Ovary (tissue), 9 donors: ENCODE measurements around the gene MMP20. TPM values are rescaled to one million over a fixed set of nuclear protein-coding genes. Genes with fewer than 3 reads are reported as not detected.

ENCODE experiments used
- DNase-seq, 5 donors: peaks; one replicate each; pipeline ENCODE4 v3.0.0-alpha.2; 2019 to 2020
- H3K27ac ChIP-seq, 2 donors: fragments of 200-600 bp; one replicate each; pipeline versions ENCODE4 v1.5.1 to v1.8.0; 2019 to 2022
- H3K27me3 ChIP-seq: fragments of 200-600 bp; one replicate; pipeline ENCODE4 v1.8.0; 2022
- H3K36me3 ChIP-seq: fragments of 200-600 bp; sonication (generic); one replicate; pipeline ENCODE4 v1.5.1; 2019
- H3K4me1 ChIP-seq: one replicate; pipeline ENCODE4 v1.8.1; 2013; ENCODE audit warnings: mild to moderate bottlenecking, moderate library complexity; ENCODE audit not compliant: insufficient read depth
- H3K4me3 ChIP-seq: fragments of 200-600 bp; sonication (generic); one replicate; pipeline ENCODE4 v1.5.1; 2017
- H3K9me3 ChIP-seq, 2 donors: fragments of 200-600 bp in 1 of 2; sonication (generic) in 1 of 2; one replicate each; pipeline versions ENCODE4 v1.5.1 to v1.8.1; 2013 to 2019; ENCODE audit warnings: mild to moderate bottlenecking in 1 of 2, moderate library complexity in 1 of 2
- CTCF ChIP-seq, 3 donors: fragments of 450-650 bp in 2 of 3; fragments of 200-600 bp in 1 of 3; IDR thresholded peaks; one replicate each; pipeline versions ENCODE4 v1.5.1 to v1.8.0; 2016 to 2022; ENCODE audit warnings: antibody characterized with exemption in 3 of 3, mild to moderate bottlenecking in 1 of 3
- EP300 ChIP-seq: sonication (generic); formaldehyde crosslinking; IDR thresholded peaks from one replicate; pipeline ENCODE4 v1.6.1; 2017; ENCODE audit warnings: antibody characterized with exemption
- POLR2A ChIP-seq: fragments of 450-650 bp; IDR thresholded peaks from one replicate; pipeline ENCODE4 v1.6.1; 2017; ENCODE audit warnings: antibody characterized with exemption, mild to moderate bottlenecking, moderate library complexity
- WGBS, 3 donors: extraction: QIAGEN DNeasy Blood & Tissue Kit in 1 of 3; methylation state at CpG; one replicate each; pipeline versions ENCODE4 v1.1.5 to v1.1.7; 2013 to 2017; 5-methylcytosine and 5-hydroxymethylcytosine counted together
- intact Hi-C, 4 donors: fragments of 100-400 bp; cut with DNase I; formaldehyde crosslinking; loops; one replicate each; pipeline versions ENCODE4 v1.11.0 to v1.15.1; 2022 to 2023
- polyA plus RNA-seq, 2 donors: library from polyadenylated mRNA; stranded (reverse); fragments of 200-250 nt in 1 of 2; fragments of 350-450 nt in 1 of 2; fragmentation: Illumina TruSeq in 1 of 2; extraction: RNeasy Lipid Tissue Mini Kit (QIAGEN cat#74804) in 1 of 2; gene quantifications; one replicate each; pipeline ENCODE4 v1.2.3, GENCODE V29; 2013 to 2014
- total RNA-seq, 7 donors: library from RNA; depleted of rRNA in 2 of 7; stranded (reverse); fragments of >200 nt in 2 of 7; fragmentation: NEBNext Ultra II Directional in 3 of 7; extraction: Animal tissue kit (Norgen Biotek cat#: 25700) in 3 of 7; gene quantifications; one replicate each; pipeline versions ENCODE4 v1.1.0 to v1.2.4, GENCODE V29; 2016 to 2023
- donor health status: DM: no; HTN: no; CAD: no; lungs with moderate emphysema.
- donor health status: DM: no; HTN: no; CAD: no.
- donor health status: Bipolar disorder and iron deficiency.
- donor health status: DM: yes; HTN: yes; CAD: no.
- donor health status: DM: no; HTN: no; CAD: no.
- donor health status: DM: yes; HTN: yes; CAD: no.

Gene MMP20
- total and polyA plus RNA-seq, 9 donors, result not detected

- Histone ChIP-seq H3K4me3 (no peak overlapping the region), H3K9me3 (no peaks in the 10 kb centered on the region), H3K36me3 (no peaks in the 10 kb centered on the region), H3K4me1 (no peaks in the 10 kb centered on the region), H3K27me3 (no peaks in the 10 kb centered on the region), H3K27ac (no peak overlapping the region)
- DNase-seq, result no peak
- TF ChIP-seq CTCF (IDR thresholded peaks at IDR 0.05) (no peak), EP300 (no peak), POLR2A (no peak)
- intact Hi-C loops, result no loop called here
- 83 to 89% (median 86%) methylated on average over 2 of the region's 2 CpGs for WGBS, 3 donors
Observed at GRCh38 chr11:102572554-102573220, 52.4 kb downstream of the MMP20 start.

GRCh38 chr11:102568851-102569250 is 56.3 kb downstream of the MMP20 start:
- Histone ChIP-seq H3K27ac (no peak overlapping the region), H3K27me3 (no peaks in the 10 kb centered on the region), H3K4me3 (no peak overlapping the region), H3K4me1 (no peaks in the 10 kb centered on the region), H3K36me3 (no peaks in the 10 kb centered on the region), H3K9me3 (no peaks in the 10 kb centered on the region)
- intact Hi-C loops, result no loop called here
- DNase-seq, result no peak
- TF ChIP-seq POLR2A (no peak), CTCF (IDR thresholded peaks at IDR 0.05) (no peak), EP300 (no peak)
- WGBS, 3 donors, result 58 to 78% (median 76%) methylated on average over 3 of the region's 3 CpGs

- no peak for DNase-seq
- H3K9me3 ChIP-seq, result no peaks in the 10 kb centered on the region
- no peak overlapping the region for H3K4me3 ChIP-seq
- H3K36me3 ChIP-seq, result no peaks in the 10 kb centered on the region
- no peak overlapping the region for H3K27ac ChIP-seq
- H3K4me1 ChIP-seq, result no peaks in the 10 kb centered on the region
- intact Hi-C loops, result no loop called here
- 17 to 56% (median 41%) methylated on average over 1 of the region's 1 CpG for WGBS, 3 donors
- no peak for TF ChIP-seq EP300
- no peak for TF ChIP-seq CTCF (IDR thresholded peaks at IDR 0.05)
- TF ChIP-seq POLR2A, result no peak
- no peaks in the 10 kb centered on the region for H3K27me3 ChIP-seq
Observed at GRCh38 chr11:102566112-102566511, 59.0 kb downstream of the MMP20 start.

GRCh38 chr11:102564110-102564509 is 61.0 kb downstream of the MMP20 start:
- WGBS, 3 donors, result 67 to 92% (median 86%) methylated on average over 2 of the region's 2 CpGs
- intact Hi-C loops, result no loop called here
- Histone ChIP-seq H3K4me1 (no peaks in the 10 kb centered on the region), H3K4me3 (no peak overlapping the region), H3K36me3 (no peaks in the 10 kb centered on the region), H3K27me3 (no peaks in the 10 kb centered on the region), H3K9me3 (no peaks in the 10 kb centered on the region), H3K27ac (no peak overlapping the region)
- TF ChIP-seq EP300, result no peak
- DNase-seq, result no peak

GRCh38 chr11:102561636-102562035 is 63.5 kb downstream of the MMP20 start:
- TF ChIP-seq POLR2A (no peak), CTCF (IDR thresholded peaks at IDR 0.05) (no peak), EP300 (no peak)
- intact Hi-C loops, result no loop called here
- no peak overlapping the region for H3K4me3 ChIP-seq

More at GRCh38 chr11:102561636-102562035, 63.5 kb downstream of the MMP20 start:
- no peaks in the 10 kb centered on the region for H3K27me3 ChIP-seq
- no peaks in the 10 kb centered on the region for H3K4me1 ChIP-seq
- H3K27ac ChIP-seq, result no peak overlapping the region
- H3K9me3 ChIP-seq, result no peaks in the 10 kb centered on the region
- H3K36me3 ChIP-seq, result no peaks in the 10 kb centered on the region
- no peak for DNase-seq
